K562 (cell line): ENCODE measurements around the gene LIPH. TPM values are rescaled to one million over a fixed set of nuclear protein-coding genes. Genes with fewer than 3 reads are reported as not detected.

Experiments
- ATAC-seq: fragments of 200-7000 bp; cut with Tn5 transposase; 3 replicates; pipeline ENCODE4 v1.9.1; 2020; ENCODE audit warnings: moderate library complexity
- BruUV-seq: library from RNA; stranded (reverse); fragments of 400-500 nt; replicated peaks from 2 replicates; lab custom pipeline; 2021; lab: Mats Ljungman, UMichigan
- CTCF ChIA-PET: fragments of 300-600 bp; formaldehyde crosslinking; extraction: SDS; loops from one replicate; lab custom pipeline; 2021; ENCODE audit warnings: low intra/inter-chr PET ratio; lab: Yijun Ruan, JAX
- POLR2A ChIA-PET: fragments of 300-600, 350-650 bp; sonication (Branson Sonifier 250); formaldehyde crosslinking; extraction: SDS; loops from one replicate; lab custom pipeline; 2021; ENCODE audit warnings: antibody characterized with exemption, inconsistent platforms; lab: Yijun Ruan, JAX
- DNase-seq, 4 experiments: peaks; one replicate each; pipeline versions ENCODE4 v3.0.0 to v3.0.0-alpha.2; 2011 to 2018; ENCODE audit warnings: low spot score in 3 of 4, mixed read lengths in 3 of 4; ENCODE audit errors: extremely low read depth in 1 of 4
- FAIRE-seq: peaks from 2 replicates; lab custom pipeline; 2011; peaks lifted over from hg19 to GRCh38; lab: Jason Lieb, UNC
- H2AFZ ChIP-seq: 2 replicates; pipeline ENCODE4 v1.6.0; 2011; ENCODE audit warnings: low read depth, low read length, control low read depth, inconsistent platforms
- H3K27ac ChIP-seq: fragments of 200-600 bp; 3 replicates; pipeline ENCODE4 v1.8.0; 2011; ENCODE audit warnings: low read depth, mild to moderate bottlenecking, control low read depth, inconsistent platforms, low read length, moderate library complexity, mixed read lengths; ENCODE audit errors: extremely low read depth
- H3K27me3 ChIP-seq, 2 experiments: fragments of 300-600 bp in 1 of 2; 2 replicates in 1 of 2; 3 replicates in 1 of 2; pipeline versions ENCODE4 v1.6.0 to v1.8.0; 2011; ENCODE audit warnings: inconsistent platforms in 2 of 2, low read length in 2 of 2, mild to moderate bottlenecking in 1 of 2, mixed read lengths in 1 of 2, moderate library complexity in 1 of 2; ENCODE audit not compliant: control insufficient read depth in 2 of 2, insufficient read depth in 2 of 2
- H3K36me3 ChIP-seq: fragments of 300-600 bp; 3 replicates; pipeline ENCODE4 v1.8.0; 2011; ENCODE audit warnings: mild to moderate bottlenecking, low read length, inconsistent platforms; ENCODE audit not compliant: control insufficient read depth, insufficient read depth
- H3K4me1 ChIP-seq, 2 experiments: fragments of 200-600 bp in 1 of 2; replicated peaks in 1 of 2; 2 replicates in 1 of 2; 3 replicates in 1 of 2; pipeline versions ENCODE4 v1.5.1 to v1.8.0; 2011; ENCODE audit warnings: inconsistent platforms in 2 of 2, low read length in 2 of 2, mild to moderate bottlenecking in 1 of 2, mixed read lengths in 1 of 2, moderate library complexity in 1 of 2; ENCODE audit not compliant: control insufficient read depth in 2 of 2, insufficient read depth in 2 of 2
- H3K4me2 ChIP-seq: 2 replicates; pipeline ENCODE4 v1.6.1; 2011; ENCODE audit warnings: low read length, control low read depth, inconsistent platforms, mixed read lengths; ENCODE audit not compliant: insufficient read depth
- H3K4me3 ChIP-seq: fragments of 200-600 bp; sonication (generic), shearing (Covaris generic); 2 replicates; pipeline ENCODE4 v1.5.1; 2016; ENCODE audit warnings: control low read depth, inconsistent platforms
- H3K79me2 ChIP-seq: fragments of 200-600 bp; 3 replicates; pipeline ENCODE4 v1.8.0; 2011; ENCODE audit warnings: low read length, inconsistent platforms; ENCODE audit not compliant: control insufficient read depth, insufficient read depth
- H3K9ac ChIP-seq, 2 experiments: 2 replicates each; pipeline versions ENCODE4 v1.6.0 to v1.6.1; 2011; ENCODE audit warnings: low read depth in 2 of 2, low read length in 2 of 2, control low read depth in 1 of 2, inconsistent platforms in 1 of 2, mild to moderate bottlenecking in 1 of 2, mixed read lengths in 1 of 2; ENCODE audit not compliant: insufficient read depth in 1 of 2
- H3K9me1 ChIP-seq: one replicate; pipeline ENCODE4 v1.6.0; 2011; ENCODE audit warnings: inconsistent platforms, mild to moderate bottlenecking, low read length, moderate library complexity; ENCODE audit not compliant: control insufficient read depth, insufficient read depth
- H3K9me3 ChIP-seq: replicated peaks from 2 replicates; pipeline ENCODE4 v1.5.1; 2011; ENCODE audit warnings: low read depth, low read length, inconsistent platforms; ENCODE audit not compliant: control insufficient read depth, insufficient read depth
- H4K20me1 ChIP-seq: replicated peaks from 2 replicates; pipeline ENCODE4 v1.6.1; 2011; ENCODE audit warnings: low read length, inconsistent platforms, mixed read lengths; ENCODE audit not compliant: control insufficient read depth, insufficient read depth
- NFE2L1 ChIP-seq: fragments of 450-650 bp; IDR thresholded peaks from 2 replicates; pipeline ENCODE4 v1.6.1; 2016; ENCODE audit warnings: missing genetic modification characterization, low read depth, mild to moderate bottlenecking, missing compliant biosample characterization, moderate library complexity, borderline replicate concordance
- NFXL1 ChIP-seq: fragments of 450-650 bp; formaldehyde crosslinking; IDR thresholded peaks from 2 replicates; pipeline ENCODE4 v1.4.0; 2021; ENCODE audit warnings: mild to moderate bottlenecking
- PCBP2 ChIP-seq: fragments of 200-400 bp; formaldehyde crosslinking; IDR thresholded peaks from 2 replicates; pipeline ENCODE4 v1.6.1; 2018; ENCODE audit warnings: low read length, low read depth, mild to moderate bottlenecking, moderate library complexity; ENCODE audit not compliant: poor library complexity, severe bottlenecking
- TSC22D4 ChIP-seq: fragments of 450-650 bp; IDR thresholded peaks from 2 replicates; pipeline ENCODE4 v1.6.1; 2016; ENCODE audit warnings: missing genetic modification characterization, missing biosample characterization, control low read depth
- WGBS: fragments of 100-300 bp; shearing (Covaris generic); methylation state at CpG from one replicate; pipeline ENCODE4 v1.1.6; 2016; ENCODE audit warnings: low coverage, mixed read lengths; ENCODE audit not compliant: insufficient coverage; ENCODE audit errors: missing lambda C conversion rate; 5-methylcytosine and 5-hydroxymethylcytosine counted together
- in situ Hi-C: fragments of 300-500 bp; cut with MboI; formaldehyde crosslinking; loops from 4 replicates; pipeline ENCODE4 v1.15.0; 2018; ENCODE audit warnings: inconsistent platforms, mixed read lengths
- intact Hi-C: fragments of 100-400 bp; cut with micrococcal nuclease; formaldehyde crosslinking; loops from 2 replicates; pipeline ENCODE4 v1.14.2; 2022
- polyA plus RNA-seq, 8 experiments: library from polyadenylated mRNA; depleted of rRNA in 4 of 8; stranded (reverse) in 5 of 8; unstranded in 3 of 8; fragments of >200 nt; fragmentation: Nextera tagmentation in 2 of 8; fragmentation: Illumina TruSeq in 1 of 8; extraction: Ambion mirVana in 2 of 8; extraction: Trizol in 1 of 8; gene quantifications; 2 replicates each; pipeline versions ENCODE4 v1.2.1 to v1.2.3, GENCODE V29; 2011 to 2014; ENCODE audit warnings: inconsistent platforms in 1 of 8, missing spikeins in 1 of 8
- total RNA-seq, 7 experiments: library from RNA; depleted of rRNA in 6 of 7; stranded (reverse); fragments of >200 nt in 6 of 7; fragmentation: Illumina TruSeq in 2 of 7; extraction: Trizol in 2 of 7; gene quantifications; 2 replicates each; pipeline versions ENCODE4 v1.2.1 to v1.2.3, GENCODE V29; 2011 to 2021; ENCODE audit warnings: low replicate concordance in 1 of 7
- TF ChIP-seq, protein P1 (sequence below): sonication (generic); formaldehyde crosslinking; IDR thresholded peaks from 2 replicates; pipeline ENCODE4 v1.8.1; 2023; ENCODE audit warnings: mild to moderate bottlenecking, missing genetic modification reagents
- TF ChIP-seq, protein P2 (sequence below), 2 experiments: fragments of 450-650 bp; formaldehyde crosslinking in 1 of 2; IDR thresholded peaks; 2 replicates each; pipeline versions ENCODE4 v1.4.0 to v1.6.1; 2014 to 2020; ENCODE audit warnings: mild to moderate bottlenecking in 2 of 2, borderline replicate concordance in 1 of 2, low read depth in 1 of 2

Gene LIPH
- total and polyA plus RNA-seq, 9 of the 15 experiments (the other 6 are each of a cell fraction or from before 2014, with no cell fraction given): 0.73 to 1.8 (median 1.3) TPM

GRCh38 chr3:185504636-185505035 lies 47.8 kb downstream of the LIPH start:
- in situ Hi-C loops (no loop called here), intact Hi-C loops (no loop called here)
- H2AFZ ChIP-seq: no peak overlapping the region
- CTCF ChIA-PET: no interaction called here
- H3K4me3 ChIP-seq: no peak overlapping the region
- no peaks in the 10 kb centered on the region for H4K20me1 ChIP-seq
- POLR2A ChIA-PET: no interaction called here
- H3K36me3 ChIP-seq: no peaks in the 10 kb centered on the region
- H3K4me1 ChIP-seq: peaks cover 16 to 22% of the 10 kb centered on the region in 2 experiments
- H3K27me3 ChIP-seq: no peaks in the 10 kb centered on the region
- no peak overlapping the region for H3K9ac ChIP-seq
- no peak overlapping the region for H3K27ac ChIP-seq
- H3K4me2 ChIP-seq: no peak overlapping the region
- ATAC-seq: no peak
- H3K79me2 ChIP-seq: no peaks in the 10 kb centered on the region
- TF ChIP-seq PCBP2: no peak
- TF ChIP-seq NFXL1 (CRISPR knock-in tag): no peak
- no peak for TF ChIP-seq NFE2L1 (tag)
- TF ChIP-seq, protein P1, sequence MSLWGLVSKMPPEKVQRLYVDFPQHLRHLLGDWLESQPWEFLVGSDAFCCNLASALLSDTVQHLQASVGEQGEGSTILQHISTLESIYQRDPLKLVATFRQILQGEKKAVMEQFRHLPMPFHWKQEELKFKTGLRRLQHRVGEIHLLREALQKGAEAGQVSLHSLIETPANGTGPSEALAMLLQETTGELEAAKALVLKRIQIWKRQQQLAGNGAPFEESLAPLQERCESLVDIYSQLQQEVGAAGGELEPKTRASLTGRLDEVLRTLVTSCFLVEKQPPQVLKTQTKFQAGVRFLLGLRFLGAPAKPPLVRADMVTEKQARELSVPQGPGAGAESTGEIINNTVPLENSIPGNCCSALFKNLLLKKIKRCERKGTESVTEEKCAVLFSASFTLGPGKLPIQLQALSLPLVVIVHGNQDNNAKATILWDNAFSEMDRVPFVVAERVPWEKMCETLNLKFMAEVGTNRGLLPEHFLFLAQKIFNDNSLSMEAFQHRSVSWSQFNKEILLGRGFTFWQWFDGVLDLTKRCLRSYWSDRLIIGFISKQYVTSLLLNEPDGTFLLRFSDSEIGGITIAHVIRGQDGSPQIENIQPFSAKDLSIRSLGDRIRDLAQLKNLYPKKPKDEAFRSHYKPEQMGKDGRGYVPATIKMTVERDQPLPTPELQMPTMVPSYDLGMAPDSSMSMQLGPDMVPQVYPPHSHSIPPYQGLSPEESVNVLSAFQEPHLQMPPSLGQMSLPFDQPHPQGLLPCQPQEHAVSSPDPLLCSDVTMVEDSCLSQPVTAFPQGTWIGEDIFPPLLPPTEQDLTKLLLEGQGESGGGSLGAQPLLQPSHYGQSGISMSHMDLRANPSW: no peak
- TF ChIP-seq, protein P2, sequence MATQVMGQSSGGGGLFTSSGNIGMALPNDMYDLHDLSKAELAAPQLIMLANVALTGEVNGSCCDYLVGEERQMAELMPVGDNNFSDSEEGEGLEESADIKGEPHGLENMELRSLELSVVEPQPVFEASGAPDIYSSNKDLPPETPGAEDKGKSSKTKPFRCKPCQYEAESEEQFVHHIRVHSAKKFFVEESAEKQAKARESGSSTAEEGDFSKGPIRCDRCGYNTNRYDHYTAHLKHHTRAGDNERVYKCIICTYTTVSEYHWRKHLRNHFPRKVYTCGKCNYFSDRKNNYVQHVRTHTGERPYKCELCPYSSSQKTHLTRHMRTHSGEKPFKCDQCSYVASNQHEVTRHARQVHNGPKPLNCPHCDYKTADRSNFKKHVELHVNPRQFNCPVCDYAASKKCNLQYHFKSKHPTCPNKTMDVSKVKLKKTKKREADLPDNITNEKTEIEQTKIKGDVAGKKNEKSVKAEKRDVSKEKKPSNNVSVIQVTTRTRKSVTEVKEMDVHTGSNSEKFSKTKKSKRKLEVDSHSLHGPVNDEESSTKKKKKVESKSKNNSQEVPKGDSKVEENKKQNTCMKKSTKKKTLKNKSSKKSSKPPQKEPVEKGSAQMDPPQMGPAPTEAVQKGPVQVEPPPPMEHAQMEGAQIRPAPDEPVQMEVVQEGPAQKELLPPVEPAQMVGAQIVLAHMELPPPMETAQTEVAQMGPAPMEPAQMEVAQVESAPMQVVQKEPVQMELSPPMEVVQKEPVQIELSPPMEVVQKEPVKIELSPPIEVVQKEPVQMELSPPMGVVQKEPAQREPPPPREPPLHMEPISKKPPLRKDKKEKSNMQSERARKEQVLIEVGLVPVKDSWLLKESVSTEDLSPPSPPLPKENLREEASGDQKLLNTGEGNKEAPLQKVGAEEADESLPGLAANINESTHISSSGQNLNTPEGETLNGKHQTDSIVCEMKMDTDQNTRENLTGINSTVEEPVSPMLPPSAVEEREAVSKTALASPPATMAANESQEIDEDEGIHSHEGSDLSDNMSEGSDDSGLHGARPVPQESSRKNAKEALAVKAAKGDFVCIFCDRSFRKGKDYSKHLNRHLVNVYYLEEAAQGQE (IDR thresholded peaks at IDR 0.05; ENCODE audit: borderline replicate concordance): no peak
- TF ChIP-seq, protein P2 (CRISPR knock-in tag; IDR thresholded peaks at IDR 0.05; ENCODE audit: low read depth): no peak
- TF ChIP-seq TSC22D4: no peak
- BruUV-seq: no TSS peak
- H3K9me1 ChIP-seq: no peaks in the 10 kb centered on the region
- FAIRE-seq: no peak
- 35% methylated on average over 3 of the region's 3 CpGs for WGBS
- no peaks in the 10 kb centered on the region for H3K9me3 ChIP-seq
- DNase-seq: no peak
